ENCODE data around the gene ANK2.

Gene ANK2

DNA sequence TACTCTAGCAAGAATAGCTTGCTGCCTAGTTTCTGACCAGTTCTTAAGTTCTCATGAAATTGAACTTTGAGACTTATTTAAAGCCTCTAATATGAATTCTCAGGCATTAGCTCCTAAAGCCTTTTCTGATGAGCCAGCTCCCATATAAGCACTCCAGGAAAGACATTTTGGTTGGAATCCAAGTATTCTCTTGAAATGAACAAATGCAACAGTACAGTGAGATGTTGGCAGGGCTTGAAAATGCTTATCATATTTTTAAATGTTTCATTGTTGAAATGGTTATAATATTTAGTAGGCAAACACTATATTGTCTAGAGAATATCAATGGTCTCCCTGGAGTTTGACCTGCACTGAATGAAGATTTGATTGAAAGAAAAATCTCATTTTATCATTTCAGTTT lies 240.3 kb downstream of the ANK2 start:
- DNase-seq (ENCODE audit: low spot score), result peak; percentile 13

DNA sequence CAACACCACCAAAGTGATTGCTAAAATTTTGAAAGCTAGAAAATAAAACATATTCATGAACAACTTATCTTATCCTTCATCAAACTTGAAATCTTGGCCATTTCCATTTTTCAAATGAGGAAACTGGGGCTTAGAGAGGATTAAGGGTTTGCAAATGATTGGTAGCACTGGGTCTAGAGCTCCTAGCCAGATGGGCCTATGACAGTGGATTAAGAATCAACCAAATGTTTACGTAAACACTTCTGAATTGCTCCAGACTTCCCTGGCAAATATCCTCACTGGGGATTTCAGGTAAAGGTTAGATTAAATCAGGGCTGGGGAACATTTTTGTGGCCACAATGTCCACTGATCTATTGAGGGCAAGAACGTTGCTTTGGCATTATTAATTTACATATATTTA lies 241.2 kb downstream of the ANK2 start:
- DNase-seq (ENCODE audit: low spot score), result no peak

DNA sequence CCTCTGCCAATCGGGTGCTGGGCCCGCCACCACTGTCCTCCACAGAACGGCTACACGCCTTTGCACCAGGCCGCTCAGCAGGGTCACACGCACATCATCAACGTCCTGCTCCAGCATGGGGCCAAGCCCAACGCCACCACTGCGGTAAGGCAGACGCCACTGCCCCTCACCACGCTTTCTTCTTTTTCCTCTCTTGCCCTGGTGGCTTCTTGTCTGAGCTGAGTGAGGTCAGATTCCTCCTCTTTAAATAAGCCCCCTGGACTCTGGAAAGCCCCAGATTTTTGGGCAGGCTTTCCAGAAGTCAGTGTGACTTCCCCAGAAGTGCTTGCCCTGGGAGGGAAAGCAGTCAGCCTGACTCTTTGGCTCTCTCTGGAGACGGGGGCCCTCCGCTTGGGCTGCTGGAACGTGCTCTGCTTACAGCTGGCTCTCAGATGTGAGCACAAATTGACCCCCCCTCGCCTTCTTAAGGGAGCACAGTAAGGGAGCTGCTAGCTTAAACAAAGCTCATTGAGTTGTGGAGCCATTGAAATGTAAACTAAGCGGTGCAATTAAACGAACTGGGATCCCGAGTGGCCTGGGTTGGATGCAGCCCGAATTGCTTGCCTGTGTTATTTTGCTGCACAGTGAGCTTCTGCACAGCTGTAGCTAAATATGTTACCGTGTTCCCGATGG lies 243.1 kb downstream of the ANK2 start:
- DNase-seq (ENCODE audit: low spot score), result peak; percentile 68

DNA sequence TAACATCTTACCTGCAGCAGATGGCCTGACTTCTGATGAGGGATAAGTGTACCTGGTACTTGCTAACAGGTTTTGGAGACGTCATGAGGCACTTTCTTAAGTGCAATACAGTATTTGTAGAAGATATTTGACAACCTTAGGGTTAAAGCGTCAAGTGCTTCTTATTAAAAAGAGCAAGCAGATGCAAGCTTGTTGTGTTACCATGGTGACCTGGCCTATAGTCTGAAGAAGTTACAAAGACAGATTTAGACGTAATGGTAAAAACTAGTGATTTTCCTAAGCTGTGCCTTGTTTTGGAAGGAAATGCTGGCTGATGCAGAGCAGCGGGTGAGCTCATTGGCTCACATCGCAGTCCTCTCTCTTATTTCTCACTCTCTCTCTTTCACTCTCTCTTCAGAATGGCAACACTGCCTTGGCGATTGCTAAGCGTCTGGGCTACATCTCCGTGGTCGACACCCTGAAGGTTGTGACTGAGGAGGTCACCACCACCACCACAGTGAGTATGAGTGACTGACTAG lies 243.6 kb downstream of the ANK2 start:
- peak; percentile 69 for DNase-seq (ENCODE audit: low spot score)

DNA sequence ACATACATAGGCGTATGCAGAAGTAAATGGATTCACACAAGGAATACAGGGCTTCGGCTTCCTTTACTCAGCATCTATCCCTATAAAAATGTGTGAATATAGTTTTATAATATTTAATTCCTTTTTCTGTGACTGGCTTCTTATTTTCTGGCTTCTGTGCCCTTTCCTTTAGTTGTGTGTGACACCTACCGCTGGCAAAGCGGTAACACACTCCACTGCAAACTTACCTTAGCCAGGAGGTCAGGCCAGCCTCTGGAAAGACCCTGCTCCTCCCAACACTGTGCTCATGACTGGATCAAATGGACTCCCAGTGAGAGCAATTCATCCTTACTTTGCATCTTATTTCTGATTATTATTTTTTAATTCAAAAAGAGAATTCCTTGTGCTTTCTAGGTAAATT lies 244.2 kb downstream of the ANK2 start:
- DNase-seq (ENCODE audit: low spot score), result peak; percentile 37

DNA sequence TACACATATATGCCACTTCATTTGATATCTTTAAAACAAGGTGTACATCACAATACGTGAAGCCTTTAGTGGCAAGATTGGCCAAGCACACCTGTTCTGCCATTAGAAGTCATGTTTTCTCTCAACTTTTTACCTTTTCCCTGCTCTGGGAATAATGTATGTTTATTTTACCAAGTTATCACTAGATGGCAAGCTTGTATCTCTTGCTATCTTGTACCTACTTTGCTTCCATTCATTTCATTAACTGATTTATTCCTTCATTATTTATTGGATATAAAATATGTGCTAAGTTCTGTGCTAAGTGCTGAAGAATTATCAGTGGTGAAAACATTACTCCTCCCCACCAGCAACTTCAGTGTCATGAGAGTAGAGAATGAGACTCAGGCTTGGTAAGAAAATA lies 245.5 kb downstream of the ANK2 start:
- no peak for DNase-seq (ENCODE audit: low spot score)

DNA sequence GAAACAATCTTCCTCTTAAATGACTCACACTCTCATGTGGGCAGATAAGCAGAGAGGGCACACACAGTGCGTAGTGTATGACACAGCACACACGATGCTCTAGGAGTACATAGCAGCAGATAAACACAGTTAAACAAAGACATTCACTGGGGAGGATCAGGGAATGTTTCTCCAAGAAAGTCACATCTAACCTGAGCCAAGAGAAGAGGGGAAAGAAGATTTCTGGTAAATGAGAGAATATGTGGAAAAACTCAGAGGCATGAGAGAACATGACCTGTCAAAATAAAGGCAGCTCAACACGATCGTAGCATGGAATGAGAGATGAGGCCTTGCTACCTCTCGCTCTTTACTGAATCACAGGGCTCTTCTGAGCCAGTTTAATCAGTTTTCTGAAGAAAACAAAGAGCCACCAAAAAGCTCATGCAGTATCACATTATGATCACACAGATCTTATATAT lies 251.0 kb downstream of the ANK2 start:
- DNase-seq (ENCODE audit: low spot score), result peak; percentile 76

DNA sequence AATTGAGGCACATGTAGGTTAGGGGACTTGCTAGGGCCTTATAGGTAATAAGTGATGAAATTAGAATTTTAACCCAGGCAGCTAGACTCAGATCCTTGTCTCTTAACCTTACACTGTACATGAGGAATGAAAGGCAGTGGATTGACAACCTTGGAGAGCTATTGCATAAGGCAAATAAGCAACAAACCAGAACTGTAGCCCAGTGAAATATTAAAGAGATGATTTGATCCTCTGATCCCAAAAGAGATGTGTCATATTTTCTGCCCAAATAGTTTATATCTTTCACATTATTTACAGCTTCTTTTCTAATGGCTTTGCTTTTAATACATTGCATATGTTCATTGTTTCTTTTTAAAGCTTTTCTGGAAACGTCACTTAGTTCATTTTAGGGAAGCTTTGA lies 252.6 kb downstream of the ANK2 start:
- no peak for DNase-seq (ENCODE audit: low spot score)

DNA sequence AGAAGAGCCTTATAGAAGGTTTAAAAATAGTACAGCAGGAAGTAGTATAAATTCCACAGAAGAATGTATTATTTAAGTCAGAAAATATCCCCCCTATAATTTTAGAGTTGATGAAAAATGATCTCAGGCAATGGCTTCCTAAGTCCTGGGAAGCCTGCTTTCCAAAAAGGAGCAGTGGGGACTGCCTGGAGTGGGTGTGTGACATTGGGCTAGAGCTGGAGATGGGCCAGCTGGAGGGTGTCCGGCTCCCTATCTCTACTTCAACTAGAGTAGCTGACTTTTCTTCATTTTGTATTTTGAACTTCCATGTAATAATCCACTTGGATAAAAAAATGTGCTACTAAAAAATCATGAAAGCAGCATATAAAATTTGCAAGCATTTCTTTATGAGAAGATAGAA lies 253.9 kb downstream of the ANK2 start:
- no peak for DNase-seq (ENCODE audit: low spot score)

DNA sequence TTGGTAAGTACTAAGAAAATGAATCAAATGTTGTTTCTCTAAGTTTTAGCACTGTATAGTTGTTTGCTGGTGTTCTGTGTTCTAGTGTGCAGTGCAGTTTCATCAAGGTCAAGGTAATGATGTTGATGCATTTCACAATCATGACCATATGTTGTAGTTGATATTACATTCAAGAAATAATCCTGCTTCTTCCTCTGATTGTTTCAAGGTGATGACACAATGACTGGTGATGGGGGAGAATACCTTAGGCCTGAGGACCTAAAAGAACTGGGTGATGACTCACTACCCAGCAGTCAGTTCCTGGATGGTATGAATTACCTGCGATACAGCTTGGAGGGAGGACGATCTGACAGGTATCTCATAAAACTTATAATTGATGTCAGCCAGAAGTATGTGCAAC lies 261.6 kb downstream of the ANK2 start:
- no peak for DNase-seq (ENCODE audit: low spot score)

DNA sequence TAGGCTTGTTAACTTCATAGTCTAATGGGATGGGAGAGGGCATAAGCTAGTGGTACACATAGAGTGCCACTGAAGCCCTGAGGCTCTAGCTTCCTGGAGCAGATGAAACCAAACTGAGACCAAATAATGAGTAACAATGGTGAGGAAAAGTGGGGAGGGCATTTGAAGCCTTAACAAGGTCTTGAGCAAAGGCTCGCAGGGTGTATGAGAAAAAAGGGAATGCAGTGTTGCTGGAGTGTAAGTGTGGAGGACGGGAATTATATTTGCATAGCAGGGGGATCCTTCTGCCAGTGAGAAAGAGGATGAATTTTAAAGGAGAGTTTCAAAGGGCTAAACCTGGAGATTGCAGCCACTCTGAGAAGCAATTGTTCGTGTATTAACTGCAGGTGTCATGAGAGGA lies 263.1 kb downstream of the ANK2 start:
- no peak for DNase-seq (ENCODE audit: low spot score)

DNA sequence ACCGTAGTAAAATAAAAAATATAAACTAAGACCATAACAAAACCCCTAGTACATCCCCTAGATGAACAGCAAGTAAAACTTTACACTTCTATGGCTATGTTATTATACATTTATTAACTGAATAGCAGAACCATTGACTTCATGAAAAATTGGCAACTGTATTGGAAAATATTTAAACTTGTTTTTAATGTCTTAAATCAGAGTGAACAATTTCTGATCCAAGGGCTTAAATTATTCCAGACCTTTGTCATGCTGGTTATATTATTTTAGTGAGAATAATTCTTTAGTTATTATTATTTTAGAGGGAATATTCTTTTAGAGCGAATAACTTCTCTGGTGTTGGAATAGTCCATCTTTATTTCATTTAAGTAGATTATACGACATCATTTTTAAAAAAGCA lies 265.0 kb downstream of the ANK2 start:
- DNase-seq (ENCODE audit: low spot score), result no peak

DNA sequence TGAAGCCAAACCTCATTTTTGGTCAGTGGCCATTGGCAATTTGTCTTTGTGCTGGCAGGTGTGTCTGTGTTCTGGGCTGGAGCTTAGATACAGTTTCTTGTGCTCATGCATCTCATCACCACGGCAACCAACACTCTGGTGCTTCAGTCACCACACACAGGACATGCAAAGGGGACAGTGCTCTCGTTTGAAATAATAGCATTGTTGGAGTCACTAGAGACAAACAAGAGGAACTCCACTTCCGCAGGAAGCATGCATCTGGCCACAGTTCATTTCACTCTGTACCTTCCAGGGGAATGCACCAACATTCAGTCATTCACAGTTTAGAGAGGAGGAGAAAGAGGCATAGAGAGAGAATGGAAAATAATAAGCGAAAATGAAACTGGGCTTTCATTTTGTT lies 267.4 kb downstream of the ANK2 start:
- no peak for DNase-seq (ENCODE audit: low spot score)

DNA sequence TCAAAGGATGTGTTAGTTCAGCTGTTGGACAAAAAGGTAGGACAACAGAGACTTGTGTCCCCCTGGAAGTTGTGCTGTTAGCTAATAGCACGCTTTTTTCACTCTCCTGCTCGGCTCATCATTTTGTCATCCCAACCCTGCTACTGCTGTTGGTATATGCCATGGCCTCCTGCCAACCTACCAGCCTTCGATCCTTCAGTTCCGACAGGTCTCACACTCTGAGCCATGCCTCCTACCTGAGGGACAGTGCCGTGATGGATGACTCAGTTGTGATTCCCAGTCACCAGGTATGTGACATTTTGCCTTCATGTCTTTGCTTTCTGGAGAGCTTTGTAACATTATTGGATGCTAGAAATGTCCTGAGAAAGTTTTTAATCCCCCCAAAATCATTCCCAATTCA lies 268.1 kb downstream of the ANK2 start:
- DNase-seq (ENCODE audit: low spot score), result no peak

DNA sequence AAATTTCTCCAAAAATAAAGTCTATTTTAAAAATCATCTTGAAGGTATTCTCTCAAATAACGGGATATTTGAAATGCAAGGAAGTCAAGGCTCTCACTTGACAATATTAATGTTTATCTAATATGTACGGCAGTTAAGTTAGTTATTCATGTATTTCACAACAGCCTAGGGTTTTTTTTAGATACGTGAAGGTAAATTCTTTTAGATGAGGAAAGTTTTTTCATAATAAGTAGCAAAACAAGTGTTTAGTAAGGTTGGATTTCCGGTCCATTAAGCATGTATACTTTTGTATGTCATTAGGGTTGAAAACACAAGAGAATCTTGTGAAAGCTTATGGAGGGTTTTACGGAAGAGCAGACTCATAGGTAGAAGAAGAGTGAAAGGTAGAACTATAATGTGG lies 273.3 kb downstream of the ANK2 start:
- DNase-seq (ENCODE audit: low spot score), result no peak

DNA sequence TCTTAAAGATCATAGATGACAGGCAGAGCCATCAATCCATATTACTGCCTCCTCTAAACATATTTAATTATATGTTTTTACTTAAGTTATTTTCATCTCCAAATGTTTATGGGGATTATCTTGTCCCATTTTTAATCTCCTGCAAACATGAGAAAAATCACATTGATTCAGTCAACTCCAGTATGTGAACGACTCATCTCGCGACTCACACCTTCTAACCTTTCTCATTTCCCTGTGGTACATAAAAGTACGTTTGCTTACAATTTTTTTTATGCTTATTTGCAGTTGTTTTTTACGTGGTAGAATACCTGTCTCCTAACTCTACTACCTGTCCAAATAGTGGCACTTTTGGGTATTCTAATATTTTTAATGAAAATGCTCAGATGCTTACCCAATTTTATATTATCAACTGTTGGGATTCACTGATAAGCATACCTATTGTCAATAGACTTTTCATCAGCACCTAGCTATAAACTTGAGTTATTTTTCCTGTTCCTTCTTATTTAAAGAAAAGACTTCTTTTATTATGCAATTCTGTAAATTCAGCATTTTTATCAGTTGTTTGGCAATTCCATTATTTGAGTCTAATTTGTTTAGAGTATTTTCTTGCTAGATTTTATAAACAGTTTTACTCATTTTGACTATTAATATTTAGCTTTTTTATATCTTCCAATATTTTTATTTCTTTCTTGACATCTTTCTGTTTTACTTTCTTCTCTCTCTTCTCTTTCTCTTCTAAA lies 276.6 kb downstream of the ANK2 start:
- no peak for DNase-seq (ENCODE audit: low spot score)

DNA sequence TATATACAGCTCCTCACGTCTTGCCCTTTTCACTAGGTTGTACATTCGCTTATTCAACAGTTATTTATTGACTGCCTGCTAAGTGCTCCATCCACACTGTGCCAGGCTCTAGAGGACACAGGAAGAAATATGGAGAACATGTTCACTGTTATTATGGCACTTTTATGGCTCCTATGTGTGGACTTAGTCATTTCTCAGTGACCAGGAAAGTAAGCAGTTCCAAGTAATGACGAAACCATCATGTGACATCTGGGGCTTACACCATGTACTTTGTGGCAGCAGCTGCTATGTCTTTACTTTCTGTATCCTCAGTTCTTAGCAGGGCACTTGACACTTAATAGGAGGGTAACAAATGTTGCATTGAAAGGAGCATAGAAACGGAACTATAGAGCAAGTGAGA lies 278.0 kb downstream of the ANK2 start:
- no peak for DNase-seq (ENCODE audit: low spot score)

DNA sequence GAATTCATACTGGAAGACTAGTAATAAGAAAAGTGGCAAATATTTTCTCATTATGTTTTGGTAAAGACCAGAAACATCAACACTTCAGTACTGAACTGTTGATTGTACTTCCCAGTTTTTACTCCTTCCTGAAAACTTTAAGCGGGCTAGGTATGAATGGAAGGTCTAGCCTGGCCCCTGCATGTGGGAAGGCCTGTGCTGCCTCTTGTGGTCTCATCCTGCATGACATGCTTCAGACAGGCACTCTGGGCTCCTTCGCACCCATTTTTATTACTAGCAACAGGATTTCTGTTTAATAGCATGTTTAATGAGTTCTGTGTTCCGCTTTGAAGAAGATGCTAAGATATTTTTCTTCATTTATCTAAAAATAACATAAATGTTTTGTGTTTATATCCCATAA lies 279.1 kb downstream of the ANK2 start:
- DNase-seq (ENCODE audit: low spot score), result no peak

DNA sequence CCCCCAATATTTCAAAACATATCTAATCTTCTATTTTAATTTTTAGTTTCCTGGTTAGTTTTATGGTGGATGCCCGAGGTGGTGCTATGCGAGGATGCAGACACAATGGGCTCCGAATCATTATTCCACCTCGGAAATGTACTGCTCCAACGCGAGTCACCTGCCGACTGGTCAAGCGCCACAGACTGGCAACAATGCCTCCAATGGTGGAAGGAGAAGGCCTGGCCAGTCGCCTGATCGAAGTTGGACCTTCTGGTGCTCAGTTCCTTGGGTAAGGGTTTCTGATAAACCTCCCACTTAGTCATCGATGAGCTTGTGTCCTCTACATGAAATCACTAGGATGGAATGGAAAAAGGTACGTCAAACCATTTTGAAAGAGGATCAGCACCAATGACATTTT lies 280.7 kb downstream of the ANK2 start:
- no peak for DNase-seq (ENCODE audit: low spot score)

DNA sequence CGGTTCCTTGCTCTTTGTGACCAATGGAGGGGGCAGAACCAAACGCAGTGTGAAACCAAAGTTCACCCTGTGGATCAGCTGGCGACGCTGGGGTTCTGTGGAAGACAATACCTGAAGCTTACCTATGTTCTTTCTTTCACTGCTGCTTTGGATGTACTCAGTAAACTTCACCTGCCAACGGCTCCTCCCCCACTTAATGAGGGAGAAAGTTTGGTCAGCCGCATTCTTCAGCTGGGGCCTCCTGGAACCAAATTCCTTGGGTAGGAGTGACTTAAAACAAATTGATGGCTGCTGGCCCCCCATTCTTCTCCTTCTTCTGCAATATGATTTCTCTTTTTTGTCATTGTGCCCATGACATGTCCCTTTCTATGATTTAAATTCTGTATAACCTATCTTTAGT lies 282.4 kb downstream of the ANK2 start:
- no peak for DNase-seq (ENCODE audit: low spot score)

DNA sequence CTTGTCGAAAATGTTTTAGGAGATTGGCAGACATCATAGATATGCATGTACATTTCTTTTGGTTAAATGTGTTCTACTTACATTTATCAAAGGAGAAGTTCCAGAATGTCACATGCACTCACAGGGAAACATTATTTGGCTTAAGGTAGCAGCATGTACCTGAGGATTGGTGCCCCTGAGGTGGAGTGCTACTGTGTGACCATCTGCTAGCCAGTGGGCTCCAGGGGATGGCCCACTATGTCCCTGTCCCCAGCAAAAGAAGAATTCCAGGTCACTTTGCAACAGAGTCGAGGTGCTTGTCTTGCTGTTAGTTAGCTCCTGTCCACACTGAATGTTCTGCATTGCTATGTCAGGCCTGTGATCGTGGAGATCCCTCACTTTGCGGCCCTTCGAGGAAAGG lies 283.2 kb downstream of the ANK2 start:
- no peak for DNase-seq (ENCODE audit: low spot score)

DNA sequence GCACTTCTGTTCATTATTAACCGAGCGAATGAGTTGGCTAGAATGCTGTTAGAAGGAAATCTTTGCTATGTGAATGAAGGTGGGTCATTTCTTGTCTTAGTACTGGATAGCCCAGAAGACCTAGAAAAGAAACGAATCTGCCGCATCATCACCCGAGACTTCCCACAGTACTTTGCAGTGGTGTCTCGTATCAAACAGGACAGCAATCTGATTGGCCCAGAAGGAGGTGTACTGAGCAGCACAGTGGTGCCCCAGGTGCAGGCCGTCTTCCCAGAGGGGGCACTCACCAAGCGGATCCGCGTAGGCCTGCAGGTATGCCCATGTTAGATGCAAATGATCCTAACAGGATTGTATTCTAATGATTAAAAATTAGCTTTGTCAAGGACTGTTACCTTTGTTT lies 286.3 kb downstream of the ANK2 start:
- DNase-seq (ENCODE audit: low spot score), result no peak

DNA sequence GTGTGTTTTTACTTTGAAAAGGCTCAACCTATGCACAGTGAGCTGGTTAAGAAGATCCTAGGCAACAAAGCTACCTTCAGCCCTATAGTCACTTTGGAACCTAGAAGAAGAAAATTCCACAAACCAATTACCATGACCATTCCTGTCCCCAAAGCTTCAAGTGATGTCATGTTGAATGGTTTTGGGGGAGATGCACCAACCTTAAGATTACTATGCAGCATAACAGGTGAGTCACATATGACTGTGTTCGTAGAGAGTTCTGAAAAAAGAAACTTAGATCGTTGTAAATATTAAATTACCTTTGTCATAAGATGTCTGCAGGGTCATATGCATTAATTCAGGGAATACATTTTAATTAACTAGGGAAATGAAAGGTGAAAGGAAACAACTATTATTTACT lies 287.1 kb downstream of the ANK2 start:
- DNase-seq (ENCODE audit: low spot score), result no peak

DNA sequence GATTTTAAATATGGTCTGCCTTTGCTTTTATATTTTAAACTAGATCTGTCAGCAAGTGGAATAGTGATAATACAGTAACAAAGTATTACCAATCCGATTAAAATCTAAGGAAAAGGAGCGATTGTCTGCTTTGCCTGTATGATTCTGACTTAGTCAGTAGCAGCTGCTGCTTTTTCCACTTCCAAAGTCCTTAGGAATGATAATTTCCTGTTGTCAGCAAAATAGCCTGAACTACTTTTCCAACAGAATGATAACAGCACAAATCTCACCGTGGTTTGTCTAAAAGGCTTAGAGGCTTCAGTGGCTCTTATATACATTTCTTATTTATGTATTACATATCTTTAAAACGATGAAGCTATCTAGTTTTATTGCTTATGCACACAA lies 290.0 kb downstream of the ANK2 start:
- DNase-seq (ENCODE audit: low spot score), result no peak
